Activated naive CD4-positive, alpha-beta T cell treated with Interleukin-2 at 50 U/mL for 16 hours (primary cell): ENCODE data around the gene ADGRV1.
"Not testable (repeated sequence)": the region's sequence is repeated elsewhere in the genome, so short reads cannot be mapped to it uniquely, and the experiment has no call there.

Experiments
- DNase-seq: peaks from one replicate; pipeline ENCODE4 v3.0.0-alpha.2; 2020

Gene ADGRV1

GRCh38 chr5:90595766-90596165 lies 37.2 kb downstream of the ADGRV1 start:
- not testable (repeated sequence) for DNase-seq

GRCh38 chr5:90598293-90598692 lies 39.7 kb downstream of the ADGRV1 start:
- no peak for DNase-seq

- DNase-seq, result not testable (repeated sequence)
Measured at GRCh38 chr5:90600307-90600706, 41.7 kb downstream of the ADGRV1 start.

- DNase-seq, result no peak
Measured at GRCh38 chr5:90601468-90601867, 42.9 kb downstream of the ADGRV1 start.

- DNase-seq, result no peak
Measured at GRCh38 chr5:90602681-90603080, 44.1 kb downstream of the ADGRV1 start.

- no peak for DNase-seq
Measured at GRCh38 chr5:90606539-90606938, 47.9 kb downstream of the ADGRV1 start.

- no peak for DNase-seq
Measured at GRCh38 chr5:90612919-90613318, 54.3 kb downstream of the ADGRV1 start.

- no peak for DNase-seq
Measured at GRCh38 chr5:90613459-90613858, 54.9 kb downstream of the ADGRV1 start.

- no peak for DNase-seq
Measured at GRCh38 chr5:90613918-90614504, 55.4 kb downstream of the ADGRV1 start.

GRCh38 chr5:90615355-90615754 lies 56.8 kb downstream of the ADGRV1 start:
- DNase-seq, result no peak

- no peak for DNase-seq
Measured at GRCh38 chr5:90618071-90618470, 59.5 kb downstream of the ADGRV1 start.

GRCh38 chr5:90619762-90620161 lies 61.2 kb downstream of the ADGRV1 start:
- not testable (repeated sequence) for DNase-seq

GRCh38 chr5:90621848-90622247 lies 63.3 kb downstream of the ADGRV1 start:
- DNase-seq, result no peak

GRCh38 chr5:90626493-90626892 lies 67.9 kb downstream of the ADGRV1 start:
- DNase-seq, result no peak

- DNase-seq, result no peak
Measured at GRCh38 chr5:90628492-90628891, 69.9 kb downstream of the ADGRV1 start.

- no peak for DNase-seq
Measured at GRCh38 chr5:90632791-90633190, 74.2 kb downstream of the ADGRV1 start.

GRCh38 chr5:90636948-90637347 lies 78.4 kb downstream of the ADGRV1 start:
- DNase-seq, result no peak

GRCh38 chr5:90637731-90638130 lies 79.1 kb downstream of the ADGRV1 start:
- DNase-seq, result no peak

GRCh38 chr5:90638878-90639277 lies 80.3 kb downstream of the ADGRV1 start:
- DNase-seq, result no peak

- DNase-seq, result no peak
Measured at GRCh38 chr5:90640484-90641059, 82.0 kb downstream of the ADGRV1 start.

- no peak for DNase-seq
Measured at GRCh38 chr5:90641528-90641927, 82.9 kb downstream of the ADGRV1 start.

GRCh38 chr5:90642706-90643229 lies 84.2 kb downstream of the ADGRV1 start:
- DNase-seq, result no peak

GRCh38 chr5:90644132-90644531 lies 85.5 kb downstream of the ADGRV1 start:
- DNase-seq, result no peak

GRCh38 chr5:90645024-90645610 lies 86.5 kb downstream of the ADGRV1 start:
- DNase-seq, result no peak

- no peak for DNase-seq
Measured at GRCh38 chr5:90650767-90651166, 92.2 kb downstream of the ADGRV1 start.
